Esophagus (tissue), 2 donors: ENCODE measurements around the gene PRKCH. TPM values are rescaled to one million over a fixed set of nuclear protein-coding genes. Genes with fewer than 3 reads are reported as not detected.

ENCODE experiments used
- H3K27ac ChIP-seq, 2 donors: one replicate each; pipeline ENCODE4 v1.5.1; 2013; ENCODE audit warnings: low read depth in 2 of 2, mild to moderate bottlenecking in 2 of 2, inconsistent platforms in 1 of 2, low read length in 1 of 2, moderate library complexity in 1 of 2
- H3K27me3 ChIP-seq, 2 donors: one replicate each; pipeline ENCODE4 v1.6.1; 2013; ENCODE audit warnings: low read length in 2 of 2, control low read depth in 1 of 2, mild to moderate bottlenecking in 1 of 2; ENCODE audit not compliant: insufficient read depth in 2 of 2, control insufficient read depth in 1 of 2
- H3K36me3 ChIP-seq, 2 donors: one replicate each; pipeline ENCODE4 v1.6.1; 2013; ENCODE audit warnings: low read length in 1 of 2; ENCODE audit not compliant: control insufficient read depth in 2 of 2, insufficient read depth in 2 of 2
- H3K4me1 ChIP-seq, 2 donors: one replicate each; pipeline ENCODE4 v1.6.1; 2013; ENCODE audit warnings: low read length in 1 of 2; ENCODE audit not compliant: control insufficient read depth in 2 of 2, insufficient read depth in 2 of 2
- H3K4me3 ChIP-seq, 2 donors: one replicate each; pipeline ENCODE4 v1.5.1; 2013; ENCODE audit warnings: low read length in 2 of 2, mild to moderate bottlenecking in 2 of 2, low read depth in 1 of 2, moderate library complexity in 1 of 2
- H3K9me3 ChIP-seq, 2 donors: one replicate each; pipeline ENCODE4 v1.6.1; 2013; ENCODE audit warnings: mild to moderate bottlenecking in 2 of 2, low read depth in 1 of 2, low read length in 1 of 2, moderate library complexity in 1 of 2; ENCODE audit not compliant: control insufficient read depth in 2 of 2, insufficient read depth in 1 of 2
- WGBS, 2 donors: extraction: QIAGEN DNeasy Blood & Tissue Kit; methylation state at CpG; one replicate each; pipeline ENCODE4 v1.1.7; 2013; 5-methylcytosine and 5-hydroxymethylcytosine counted together
- polyA plus RNA-seq, 2 donors: library from polyadenylated mRNA; stranded (reverse); fragments of 200-250 nt; gene quantifications; one replicate each; pipeline ENCODE4 v1.2.3, GENCODE V29; 2013
- donor health status: healthy with polysubstance abuse.
- donor health status: Bipolar disorder and iron deficiency.

PRKCH gene
- polyA plus RNA-seq, 2 donors, result 17.3 to 17.6 TPM

DNA sequence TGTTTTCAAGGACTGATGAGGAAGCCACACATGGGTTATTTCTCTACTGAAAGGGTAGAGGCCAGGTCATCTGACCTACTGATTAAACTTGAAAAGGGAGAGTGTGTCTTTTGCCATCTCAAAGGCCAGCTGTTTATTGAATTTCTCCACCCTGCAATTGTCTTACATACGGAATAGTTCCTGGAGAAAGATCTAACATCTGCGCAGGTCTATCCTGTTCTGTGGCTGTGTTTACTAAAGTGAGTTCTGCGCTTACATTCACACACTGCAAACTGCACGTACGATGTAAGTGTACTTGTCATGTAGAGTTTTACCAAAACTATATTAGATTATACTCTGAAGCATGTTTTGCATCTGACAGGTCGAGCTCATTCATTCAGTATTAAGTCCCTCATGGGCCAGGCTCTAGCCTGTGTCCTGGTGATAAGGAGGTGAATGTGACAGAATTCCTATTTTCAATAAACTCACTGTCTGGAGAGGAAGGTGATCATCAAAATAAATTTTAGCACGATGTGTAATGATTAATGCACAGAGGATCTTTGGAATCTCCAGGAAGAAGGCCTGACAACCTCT lies 96.6 kb downstream of the PRKCH start:
- Histone ChIP-seq H3K27ac (no peak overlapping the region), H3K4me3 (no peak overlapping the region), H3K27me3 (no peaks in the 10 kb centered on the region), H3K4me1 (peaks cover 2 to 14% of the 10 kb centered on the region in 2 donors), H3K36me3 (no peaks in the 10 kb centered on the region), H3K9me3 (peaks cover 0 to 2% of the 10 kb centered on the region in 2 donors)
- 73 to 81% methylated on average over 7 of the region's 7 CpGs for WGBS, 2 donors

DNA sequence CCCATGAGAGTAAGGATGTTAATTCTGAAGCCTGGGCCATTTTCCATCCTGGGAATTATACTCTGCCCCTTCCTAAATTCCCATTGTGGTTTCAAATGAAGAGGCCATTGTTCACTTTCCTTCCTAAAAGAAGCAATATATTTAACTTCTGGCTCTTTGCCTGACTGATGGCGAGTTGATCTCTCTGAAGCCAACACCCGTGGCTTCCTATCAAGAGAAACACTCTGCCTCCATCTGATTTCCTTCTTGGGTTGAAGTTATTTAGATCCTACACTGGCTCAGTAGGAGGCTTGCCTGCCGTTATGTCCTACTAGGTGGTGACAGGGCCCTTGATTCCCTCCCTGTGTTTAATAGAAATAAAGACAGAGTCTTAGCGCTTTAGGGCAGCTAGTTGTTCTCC lies 97.4 kb downstream of the PRKCH start:
- Histone ChIP-seq H3K36me3 (no peaks in the 10 kb centered on the region), H3K4me3 (no peak overlapping the region), H3K9me3 (peaks cover 0 to 2% of the 10 kb centered on the region in 2 donors), H3K4me1 (peaks cover 2 to 14% of the 10 kb centered on the region in 2 donors), H3K27ac (no peak overlapping the region), H3K27me3 (no peaks in the 10 kb centered on the region)
- WGBS, 2 donors, result 46% methylated on average over 4 of the region's 4 CpGs

DNA sequence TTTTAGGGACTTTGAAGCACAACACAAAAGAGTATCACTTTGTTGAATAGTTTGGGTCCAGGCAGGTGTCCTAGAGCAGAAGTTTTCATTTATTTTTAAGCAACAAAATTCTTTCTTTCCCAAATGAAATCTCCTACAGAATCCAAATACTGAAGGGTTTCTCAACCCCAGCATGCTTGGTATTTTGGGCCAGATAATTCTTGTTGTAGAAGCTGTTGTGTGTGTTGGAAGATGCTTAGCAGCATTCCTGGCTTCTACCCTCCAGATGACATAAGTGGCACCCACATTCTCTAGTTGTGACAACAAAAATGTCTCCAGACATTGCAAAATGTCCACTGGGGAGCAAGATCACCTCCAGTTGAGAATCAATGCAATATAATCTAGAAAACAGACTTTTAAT lies 97.8 kb downstream of the PRKCH start:
- H3K4me3 ChIP-seq, result no peak overlapping the region
- peaks cover 2 to 14% of the 10 kb centered on the region in 2 donors for H3K4me1 ChIP-seq
- no peaks in the 10 kb centered on the region for H3K27me3 ChIP-seq
- H3K27ac ChIP-seq, result no peak overlapping the region
- peaks cover 0 to 2% of the 10 kb centered on the region in 2 donors for H3K9me3 ChIP-seq
- H3K36me3 ChIP-seq, result no peaks in the 10 kb centered on the region

DNA sequence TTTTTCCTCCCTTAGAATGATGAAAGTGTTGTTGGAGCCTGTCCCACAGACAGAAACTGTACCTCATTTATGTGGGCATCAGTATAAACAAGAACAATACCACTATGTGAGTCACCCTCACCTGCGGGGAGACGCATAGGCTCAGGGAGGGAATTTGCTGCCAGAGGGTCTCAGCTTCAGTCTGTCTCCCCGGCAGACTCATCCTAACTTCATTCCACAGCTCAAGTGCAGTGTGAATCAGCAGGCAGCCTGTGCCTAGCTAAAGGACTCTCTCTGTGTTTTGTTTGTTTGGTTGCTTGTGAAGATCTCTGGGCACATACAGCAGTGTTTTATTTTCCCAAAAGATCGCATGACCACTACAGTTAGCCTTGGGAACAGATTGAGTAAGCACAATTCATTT lies 98.9 kb downstream of the PRKCH start:
- no peaks in the 10 kb centered on the region for H3K36me3 ChIP-seq
- peaks cover 5 to 21% of the 10 kb centered on the region in 2 donors for H3K4me1 ChIP-seq
- H3K9me3 ChIP-seq, result peaks cover 0 to 2% of the 10 kb centered on the region in 2 donors
- H3K4me3 ChIP-seq, result no peak overlapping the region
- H3K27me3 ChIP-seq, result no peaks in the 10 kb centered on the region
- WGBS, 2 donors, result 32 to 45% methylated on average over 4 of the region's 4 CpGs
- peak overlapping the region in 1 of 2 donors; percentile 18 for H3K27ac ChIP-seq

DNA sequence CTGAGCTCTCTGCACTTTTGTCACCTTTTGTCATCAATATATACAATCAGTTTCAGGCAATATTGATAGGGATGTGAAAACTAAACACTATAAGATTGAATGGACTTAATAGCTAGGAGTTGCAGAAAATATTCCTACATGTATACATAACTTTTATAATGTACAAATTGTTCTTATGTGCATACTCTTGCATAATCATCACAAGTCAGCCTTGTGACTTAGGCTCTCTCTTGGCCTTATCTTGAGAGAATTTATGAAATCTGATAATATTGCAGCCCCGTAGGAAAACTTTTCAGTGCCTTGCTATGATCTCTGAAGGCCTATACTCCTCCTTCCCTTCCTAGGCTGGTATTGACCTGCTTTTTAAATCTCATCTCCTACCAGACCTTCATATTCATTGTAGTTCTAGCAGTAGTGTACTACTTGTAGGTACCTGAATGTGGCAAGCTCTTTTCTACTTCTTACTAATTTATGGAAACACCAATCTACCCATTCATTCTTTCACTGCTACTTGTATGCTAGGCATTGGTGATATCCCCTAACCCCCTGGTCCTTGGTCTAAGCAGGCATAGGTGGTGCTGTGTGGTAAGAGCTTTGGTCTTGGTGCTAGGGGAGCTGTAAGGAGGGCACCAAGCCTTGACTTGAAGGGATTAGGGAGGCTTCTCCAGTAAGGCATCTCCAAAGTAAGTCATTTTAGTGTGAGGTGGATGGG lies 100.0 kb downstream of the PRKCH start:
- H3K27ac ChIP-seq, result no peak overlapping the region
- no peaks in the 10 kb centered on the region for H3K27me3 ChIP-seq
- WGBS, 2 donors, result 77 to 86% methylated on average over 1 of the region's 1 CpG
- no peaks in the 10 kb centered on the region for H3K36me3 ChIP-seq
- H3K4me1 ChIP-seq, result peaks cover 5 to 21% of the 10 kb centered on the region in 2 donors
- no peaks in the 10 kb centered on the region for H3K9me3 ChIP-seq
- H3K4me3 ChIP-seq, result no peak overlapping the region

DNA sequence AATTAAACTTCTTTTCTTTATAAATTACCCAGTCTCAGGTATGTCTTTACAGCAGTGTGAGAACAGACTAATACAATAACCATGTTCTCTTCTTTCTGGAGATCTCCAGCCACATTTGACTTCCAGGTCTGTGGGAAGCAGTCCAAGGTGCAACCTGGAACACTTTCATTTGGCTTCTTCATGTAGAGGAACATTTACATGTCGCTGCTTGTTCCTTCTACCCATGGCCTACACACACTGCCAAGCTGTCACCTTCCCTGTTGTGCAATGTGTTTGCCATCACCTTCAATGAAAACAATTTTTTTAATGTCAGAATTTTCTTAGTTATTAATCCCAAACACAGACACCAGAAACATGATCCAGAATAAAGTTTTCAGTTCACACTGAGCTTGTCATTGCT lies 104.7 kb downstream of the PRKCH start:
- Histone ChIP-seq H3K36me3 (no peaks in the 10 kb centered on the region), H3K9me3 (no peaks in the 10 kb centered on the region), H3K27me3 (no peaks in the 10 kb centered on the region), H3K4me3 (no peak overlapping the region), H3K27ac (peak overlapping the region in 1 of 2 donors; percentile 4), H3K4me1 (peaks cover 3 to 7% of the 10 kb centered on the region in 2 donors)
- WGBS, 2 donors, result 44 to 56% methylated on average over 1 of the region's 1 CpG

DNA sequence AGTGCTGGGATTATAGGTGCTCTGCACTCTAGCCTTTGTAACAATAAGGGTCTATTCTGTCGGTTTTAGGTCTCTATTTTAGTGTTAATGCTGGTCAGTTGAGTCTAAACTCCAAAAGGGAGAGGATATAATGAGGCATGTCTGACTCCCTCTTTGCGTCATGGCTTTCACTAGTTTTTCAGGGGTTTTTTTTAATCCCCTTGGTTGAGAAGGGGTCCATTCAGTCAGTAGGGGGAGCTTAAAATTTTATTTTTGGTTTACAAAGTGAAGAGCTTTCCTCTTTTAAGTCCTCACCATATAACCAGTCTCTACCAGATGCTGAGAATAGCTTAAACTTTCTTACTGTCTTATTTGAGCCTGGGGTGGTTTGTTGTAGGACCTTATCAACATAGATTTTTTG lies 106.9 kb downstream of the PRKCH start:
- 81 to 85% methylated on average over 2 of the region's 2 CpGs for WGBS, 2 donors
- H3K9me3 ChIP-seq, result no peaks in the 10 kb centered on the region
- H3K4me1 ChIP-seq, result peaks cover 3 to 7% of the 10 kb centered on the region in 2 donors
- H3K27ac ChIP-seq, result no peak overlapping the region
- no peaks in the 10 kb centered on the region for H3K27me3 ChIP-seq
- no peaks in the 10 kb centered on the region for H3K36me3 ChIP-seq
- H3K4me3 ChIP-seq, result no peak overlapping the region

DNA sequence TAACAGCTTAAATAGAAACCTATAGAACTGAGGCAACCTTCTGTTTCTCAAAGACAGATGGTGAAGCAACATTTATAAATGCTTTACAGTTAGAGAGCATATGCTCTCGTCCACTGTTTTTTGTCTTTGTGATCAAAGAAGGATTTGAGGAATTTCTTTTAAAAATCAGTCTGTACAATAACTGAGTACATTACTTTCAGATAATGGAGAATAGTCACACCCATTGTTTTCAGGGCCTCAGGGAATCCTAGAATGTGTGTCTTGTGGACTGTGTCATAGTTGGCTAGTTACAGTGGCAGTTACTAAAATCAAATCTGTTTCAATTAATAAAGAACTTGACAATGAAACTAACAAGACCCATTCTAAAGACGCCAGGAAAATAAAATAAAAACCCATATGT lies 107.9 kb downstream of the PRKCH start:
- H3K27me3 ChIP-seq, result no peaks in the 10 kb centered on the region
- peaks cover 3 to 7% of the 10 kb centered on the region in 2 donors for H3K4me1 ChIP-seq
- no peaks in the 10 kb centered on the region for H3K9me3 ChIP-seq
- no peak overlapping the region for H3K4me3 ChIP-seq
- no peaks in the 10 kb centered on the region for H3K36me3 ChIP-seq
- no peak overlapping the region for H3K27ac ChIP-seq
- WGBS, 2 donors, result 52 to 72% methylated on average over 2 of the region's 2 CpGs

DNA sequence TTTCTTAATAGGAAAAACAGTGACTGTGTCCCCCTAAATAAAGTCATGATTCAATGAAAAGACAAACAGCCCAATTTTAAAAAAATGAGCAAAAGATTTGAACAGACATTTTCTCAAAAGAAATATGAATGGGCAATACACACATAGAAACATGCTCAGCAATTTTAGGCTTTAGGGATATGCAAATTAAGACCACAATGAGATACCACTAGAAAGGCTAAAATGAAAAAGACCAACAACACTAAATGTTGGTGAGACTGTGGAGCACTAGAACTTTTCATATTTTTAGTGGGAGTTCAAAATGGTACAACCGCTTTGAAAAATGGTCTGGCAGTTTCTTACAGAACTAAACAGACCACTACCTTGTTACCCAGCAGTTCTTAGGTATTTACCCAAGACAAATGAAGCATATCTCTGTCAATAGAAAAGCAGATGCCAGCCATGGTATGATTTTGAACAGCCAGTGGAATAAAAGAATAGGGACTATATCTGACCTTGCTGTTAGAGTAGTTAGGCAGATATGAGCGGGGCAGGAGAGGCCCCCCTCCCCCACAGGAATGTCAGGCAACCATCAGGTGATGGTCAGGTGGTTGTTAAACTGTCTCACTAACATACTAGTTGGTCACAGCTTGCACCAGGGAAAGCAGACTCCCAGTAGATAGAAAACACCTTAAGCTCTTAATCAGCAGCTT lies 108.8 kb downstream of the PRKCH start:
- Histone ChIP-seq H3K27ac (no peak overlapping the region), H3K27me3 (no peaks in the 10 kb centered on the region), H3K36me3 (no peaks in the 10 kb centered on the region), H3K4me3 (no peak overlapping the region), H3K4me1 (no peaks in the 10 kb centered on the region), H3K9me3 (no peaks in the 10 kb centered on the region)
- WGBS, 2 donors, result 56 to 72% methylated on average over 2 of the region's 2 CpGs
